SK-N-SH (cell line): Measurements from ENCODE around the gene JAKMIP1.

Source experiments
- CTCF ChIP-seq: fragments of 200-600 bp; sonication (generic); IDR thresholded peaks from 2 replicates; pipeline ENCODE4 v1.6.1; 2017; ENCODE audit warnings: antibody characterized with exemption, mild to moderate bottlenecking, moderate library complexity
- EP300 ChIP-seq, 2 experiments: IDR thresholded peaks; 2 replicates each; pipeline versions ENCODE4 v1.4.0 to v1.6.1; 2012; ENCODE audit warnings: borderline replicate concordance in 1 of 2, low read depth in 1 of 2, low read length in 1 of 2
- NFIC ChIP-seq: IDR thresholded peaks from 2 replicates; pipeline ENCODE4 v1.4.0; 2012; ENCODE audit warnings: borderline replicate concordance
- NRF1 ChIP-seq: IDR thresholded peaks from 2 replicates; pipeline ENCODE4 v1.6.1; 2012; ENCODE audit warnings: low read depth, mild to moderate bottlenecking, low read length
- POLR2AphosphoS5 ChIP-seq: IDR thresholded peaks from 2 replicates; pipeline ENCODE4 v1.6.1; 2012; ENCODE audit warnings: low read depth, low read length
- RFX5 ChIP-seq: IDR thresholded peaks from 2 replicates; pipeline ENCODE4 v1.6.1; 2012; ENCODE audit warnings: mild to moderate bottlenecking, improper control_type of control experiment, low read length
- SMC3 ChIP-seq: IDR thresholded peaks from 2 replicates; pipeline ENCODE4 v1.6.1; 2012; ENCODE audit warnings: low read depth, low read length, improper control_type of control experiment
- TCF12 ChIP-seq: IDR thresholded peaks from 2 replicates; pipeline ENCODE4 v1.4.0; 2012
- YY1 ChIP-seq: IDR thresholded peaks from 2 replicates; pipeline ENCODE4 v1.4.0; 2012; ENCODE audit warnings: low read depth, mild to moderate bottlenecking

GRCh38 chr4:6232836-6233785, 32.8 kb upstream of the JAKMIP1 start:
- TF ChIP-seq RFX5, result no peak
- no peak for TF ChIP-seq CTCF
- no peak for TF ChIP-seq YY1
- no peak for TF ChIP-seq NRF1
- no peak for TF ChIP-seq NFIC
- no peak for TF ChIP-seq EP300 (IDR thresholded peaks at IDR 0.05; ENCODE audit: borderline replicate concordance in 1 of 2, low read depth in 1 of 2, low read length in 1 of 2)
- no peak for TF ChIP-seq TCF12
- TF ChIP-seq SMC3, result no peak
- no peak for TF ChIP-seq POLR2AphosphoS5
